ENCODE measurements around the gene SKI.
A peak's percentile ranks its signal among the peaks of the same experiment; 100 is the strongest.

SKI gene

GRCh38 chr1:2297246-2298011, 69.3 kb downstream of the SKI start:
- no peak for DNase-seq

- no peak for DNase-seq
These were observed 70.6 kb downstream of the SKI start for GRCh38 chr1:2298685-2299084.

- DNase-seq = no peak
These were observed 71.1 kb downstream of the SKI start for GRCh38 chr1:2299131-2299627.

- peak; percentile 18 to 24 for DNase-seq
These were observed 72.1 kb downstream of the SKI start for GRCh38 chr1:2300004-2300771.

- DNase-seq = peak; percentile 81 to 86
These were observed 72.9 kb downstream of the SKI start for GRCh38 chr1:2300851-2301606.

- no peak for DNase-seq
These were observed 73.6 kb downstream of the SKI start for GRCh38 chr1:2301607-2302291.

- no peak for DNase-seq
These were observed 74.3 kb downstream of the SKI start for GRCh38 chr1:2302292-2302925.

GRCh38 chr1:2303016-2303775, 75.1 kb downstream of the SKI start:
- DNase-seq = no peak

GRCh38 chr1:2303781-2304180, 75.7 kb downstream of the SKI start:
- DNase-seq = no peak

- DNase-seq = no peak
These were observed 76.2 kb downstream of the SKI start for GRCh38 chr1:2304282-2304681.

- no peak for DNase-seq
These were observed 77.0 kb downstream of the SKI start for GRCh38 chr1:2304921-2305681.

- DNase-seq = no peak
These were observed 78.2 kb downstream of the SKI start for GRCh38 chr1:2306151-2306978.

GRCh38 chr1:2307064-2307605, 79.0 kb downstream of the SKI start:
- DNase-seq = no peak

- no peak for DNase-seq
These were observed 79.9 kb downstream of the SKI start for GRCh38 chr1:2307972-2308371.

- DNase-seq = no peak
These were observed 80.7 kb downstream of the SKI start for GRCh38 chr1:2308844-2309243.

GRCh38 chr1:2310332-2311183, 82.4 kb downstream of the SKI start:
- DNase-seq = no peak

GRCh38 chr1:2311184-2312032, 83.3 kb downstream of the SKI start:
- no peak for DNase-seq

- DNase-seq = no peak
These were observed 84.0 kb downstream of the SKI start for GRCh38 chr1:2312160-2312514.
